K562 (cell line): ENCODE measurements around the gene IL23R. TPM values are rescaled to one million over a fixed set of nuclear protein-coding genes. Genes with fewer than 3 reads are reported as not detected.
"Not testable (repeated sequence)": the region's sequence is repeated elsewhere in the genome, so short reads cannot be mapped to it uniquely, and the experiment has no call there.

Experiments
- ATAC-seq: fragments of 200-7000 bp; cut with Tn5 transposase; 3 replicates; pipeline ENCODE4 v1.9.1; 2020; ENCODE audit warnings: moderate library complexity
- BruUV-seq: library from RNA; stranded (reverse); fragments of 400-500 nt; replicated peaks from 2 replicates; lab custom pipeline; 2021; lab: Mats Ljungman, UMichigan
- CTCF ChIA-PET: fragments of 300-600 bp; formaldehyde crosslinking; extraction: SDS; loops from one replicate; lab custom pipeline; 2021; ENCODE audit warnings: low intra/inter-chr PET ratio; lab: Yijun Ruan, JAX
- POLR2A ChIA-PET: fragments of 300-600, 350-650 bp; sonication (Branson Sonifier 250); formaldehyde crosslinking; extraction: SDS; loops from one replicate; lab custom pipeline; 2021; ENCODE audit warnings: antibody characterized with exemption, inconsistent platforms; lab: Yijun Ruan, JAX
- DNase-seq, 4 experiments: peaks; one replicate each; pipeline versions ENCODE4 v3.0.0 to v3.0.0-alpha.2; 2011 to 2018; ENCODE audit warnings: low spot score in 3 of 4, mixed read lengths in 3 of 4; ENCODE audit errors: extremely low read depth in 1 of 4
- FAIRE-seq: peaks from 2 replicates; lab custom pipeline; 2011; peaks lifted over from hg19 to GRCh38; lab: Jason Lieb, UNC
- H2AFZ ChIP-seq: 2 replicates; pipeline ENCODE4 v1.6.0; 2011; ENCODE audit warnings: low read depth, low read length, control low read depth, inconsistent platforms
- H3K27ac ChIP-seq: fragments of 200-600 bp; 3 replicates; pipeline ENCODE4 v1.8.0; 2011; ENCODE audit warnings: low read depth, mild to moderate bottlenecking, control low read depth, inconsistent platforms, low read length, moderate library complexity, mixed read lengths; ENCODE audit errors: extremely low read depth
- H3K27me3 ChIP-seq, 2 experiments: fragments of 300-600 bp in 1 of 2; 2 replicates in 1 of 2; 3 replicates in 1 of 2; pipeline versions ENCODE4 v1.6.0 to v1.8.0; 2011; ENCODE audit warnings: inconsistent platforms in 2 of 2, low read length in 2 of 2, mild to moderate bottlenecking in 1 of 2, mixed read lengths in 1 of 2, moderate library complexity in 1 of 2; ENCODE audit not compliant: control insufficient read depth in 2 of 2, insufficient read depth in 2 of 2
- H3K36me3 ChIP-seq: fragments of 300-600 bp; 3 replicates; pipeline ENCODE4 v1.8.0; 2011; ENCODE audit warnings: mild to moderate bottlenecking, low read length, inconsistent platforms; ENCODE audit not compliant: control insufficient read depth, insufficient read depth
- H3K4me1 ChIP-seq, 2 experiments: fragments of 200-600 bp in 1 of 2; replicated peaks in 1 of 2; 2 replicates in 1 of 2; 3 replicates in 1 of 2; pipeline versions ENCODE4 v1.5.1 to v1.8.0; 2011; ENCODE audit warnings: inconsistent platforms in 2 of 2, low read length in 2 of 2, mild to moderate bottlenecking in 1 of 2, mixed read lengths in 1 of 2, moderate library complexity in 1 of 2; ENCODE audit not compliant: control insufficient read depth in 2 of 2, insufficient read depth in 2 of 2
- H3K4me2 ChIP-seq: 2 replicates; pipeline ENCODE4 v1.6.1; 2011; ENCODE audit warnings: low read length, control low read depth, inconsistent platforms, mixed read lengths; ENCODE audit not compliant: insufficient read depth
- H3K4me3 ChIP-seq: fragments of 200-600 bp; sonication (generic), shearing (Covaris generic); 2 replicates; pipeline ENCODE4 v1.5.1; 2016; ENCODE audit warnings: control low read depth, inconsistent platforms
- H3K79me2 ChIP-seq: fragments of 200-600 bp; 3 replicates; pipeline ENCODE4 v1.8.0; 2011; ENCODE audit warnings: low read length, inconsistent platforms; ENCODE audit not compliant: control insufficient read depth, insufficient read depth
- H3K9ac ChIP-seq, 2 experiments: 2 replicates each; pipeline versions ENCODE4 v1.6.0 to v1.6.1; 2011; ENCODE audit warnings: low read depth in 2 of 2, low read length in 2 of 2, control low read depth in 1 of 2, inconsistent platforms in 1 of 2, mild to moderate bottlenecking in 1 of 2, mixed read lengths in 1 of 2; ENCODE audit not compliant: insufficient read depth in 1 of 2
- H3K9me1 ChIP-seq: one replicate; pipeline ENCODE4 v1.6.0; 2011; ENCODE audit warnings: inconsistent platforms, mild to moderate bottlenecking, low read length, moderate library complexity; ENCODE audit not compliant: control insufficient read depth, insufficient read depth
- H3K9me3 ChIP-seq: replicated peaks from 2 replicates; pipeline ENCODE4 v1.5.1; 2011; ENCODE audit warnings: low read depth, low read length, inconsistent platforms; ENCODE audit not compliant: control insufficient read depth, insufficient read depth
- H4K20me1 ChIP-seq: replicated peaks from 2 replicates; pipeline ENCODE4 v1.6.1; 2011; ENCODE audit warnings: low read length, inconsistent platforms, mixed read lengths; ENCODE audit not compliant: control insufficient read depth, insufficient read depth
- BCL6 ChIP-seq: fragments of 250-450 bp; sonication (Bioruptor Pico); IDR thresholded peaks from 2 replicates; pipeline ENCODE4 v1.4.0; 2020
- C11orf30 ChIP-seq: fragments of 450-650 bp; IDR thresholded peaks from 2 replicates; pipeline ENCODE4 v1.6.1; 2016; ENCODE audit warnings: low read depth, mild to moderate bottlenecking
- CBFA2T2 ChIP-seq: fragments of 450-650 bp; conservative IDR thresholded peaks from 2 replicates; pipeline ENCODE4 v1.6.1; 2017; ENCODE audit warnings: mild to moderate bottlenecking
- CBFA2T3 ChIP-seq: fragments of 450-650 bp; IDR thresholded peaks from 2 replicates; pipeline ENCODE4 v1.6.1; 2017
- CXXC5 ChIP-seq: fragments of 250-450 bp; sonication (Bioruptor Pico); IDR thresholded peaks from 2 replicates; pipeline ENCODE4 v1.8.0; 2022; ENCODE audit warnings: inconsistent platforms, mild to moderate bottlenecking, moderate library complexity
- ERF ChIP-seq: fragments of 450-650 bp; formaldehyde crosslinking; IDR thresholded peaks from 2 replicates; pipeline ENCODE4 v1.4.0; 2020; ENCODE audit warnings: mild to moderate bottlenecking, mixed read lengths
- GATA2 ChIP-seq: sonication (generic); formaldehyde crosslinking; IDR thresholded peaks from 2 replicates; pipeline ENCODE4 v1.4.0; 2020; ENCODE audit warnings: mild to moderate bottlenecking, missing genetic modification reagents
- HDAC3 ChIP-seq: fragments of 450-650 bp; IDR thresholded peaks from 2 replicates; pipeline ENCODE4 v1.6.1; 2018; ENCODE audit warnings: borderline replicate concordance, mild to moderate bottlenecking, moderate library complexity; ENCODE audit not compliant: partially characterized antibody
- HMBOX1 ChIP-seq: sonication (generic); IDR thresholded peaks from 2 replicates; pipeline ENCODE4 v1.6.1; 2016
- KLF16 ChIP-seq: IDR thresholded peaks from 2 replicates; pipeline ENCODE4 v1.6.1; 2016; ENCODE audit warnings: antibody characterized with exemption
- LEF1 ChIP-seq: fragments of 450-650 bp; IDR thresholded peaks from 2 replicates; pipeline ENCODE4 v1.6.1; 2016; ENCODE audit warnings: mild to moderate bottlenecking
- MAFK ChIP-seq: IDR thresholded peaks from 2 replicates; pipeline ENCODE4 v1.6.1; 2011; ENCODE audit warnings: low read length, improper control_type of control experiment
- MTA2 ChIP-seq: fragments of 450-650 bp; IDR thresholded peaks from 2 replicates; pipeline ENCODE4 v1.6.1; 2016; ENCODE audit warnings: low read depth
- NCOR1 ChIP-seq: fragments of 450-650 bp; IDR thresholded peaks from 2 replicates; pipeline ENCODE4 v1.6.1; 2016; ENCODE audit warnings: mild to moderate bottlenecking, moderate library complexity
- NR2C2 ChIP-seq, 2 experiments: fragments of 200-800 bp in 1 of 2; sonication (Bioruptor generic) in 1 of 2; sonication (generic) in 1 of 2; formaldehyde crosslinking in 1 of 2; IDR thresholded peaks; 2 replicates each; pipeline versions ENCODE4 v1.6.1 to v1.8.0; 2016 to 2022; ENCODE audit warnings: mild to moderate bottlenecking in 1 of 2, missing compliant biosample characterization in 1 of 2, missing genetic modification characterization in 1 of 2, missing genetic modification reagents in 1 of 2
- PML ChIP-seq: IDR thresholded peaks from 2 replicates; pipeline ENCODE4 v1.6.1; 2012; ENCODE audit warnings: low read length, inconsistent platforms
- PREB ChIP-seq: sonication (generic); formaldehyde crosslinking; IDR thresholded peaks from 2 replicates; pipeline ENCODE4 v1.8.1; 2023; ENCODE audit warnings: mild to moderate bottlenecking, missing genetic modification reagents
- SMARCE1 ChIP-seq: fragments of 450-650 bp; IDR thresholded peaks from 2 replicates; pipeline ENCODE4 v1.7.1; 2016; ENCODE audit warnings: mild to moderate bottlenecking
- TAL1 ChIP-seq: fragments of 450-650 bp; IDR thresholded peaks from 2 replicates; pipeline ENCODE4 v1.6.1; 2016; ENCODE audit warnings: mild to moderate bottlenecking
- TCF3 ChIP-seq: sonication (generic); formaldehyde crosslinking; IDR thresholded peaks from 2 replicates; pipeline ENCODE4 v1.4.0; 2020; ENCODE audit warnings: mild to moderate bottlenecking, missing genetic modification reagents
- TRIM24 ChIP-seq, 2 experiments: fragments of 450-650 bp; IDR thresholded peaks; 2 replicates each; pipeline ENCODE4 v1.6.1; 2016
- ZKSCAN1 ChIP-seq: fragments of 150-350 bp; IDR thresholded peaks from 2 replicates; pipeline ENCODE4 v1.6.1; 2016; ENCODE audit warnings: low read depth, low read length
- ZNF146 ChIP-seq: IDR thresholded peaks from one replicate; pipeline ENCODE4 v1.6.1; 2018; ENCODE audit warnings: missing compliant biosample characterization; ENCODE audit not compliant: unreplicated experiment
- ZNF253 ChIP-seq: fragments of 250-450 bp; sonication (Bioruptor Pico); conservative IDR thresholded peaks from 2 replicates; pipeline ENCODE4 v1.6.1; 2021; ENCODE audit warnings: mild to moderate bottlenecking
- ZSCAN29 ChIP-seq: fragments of 450-650 bp; IDR thresholded peaks from 2 replicates; pipeline ENCODE4 v1.6.1; 2017
- WGBS: fragments of 100-300 bp; shearing (Covaris generic); methylation state at CpG from one replicate; pipeline ENCODE4 v1.1.6; 2016; ENCODE audit warnings: low coverage, mixed read lengths; ENCODE audit not compliant: insufficient coverage; ENCODE audit errors: missing lambda C conversion rate; 5-methylcytosine and 5-hydroxymethylcytosine counted together
- in situ Hi-C: fragments of 300-500 bp; cut with MboI; formaldehyde crosslinking; loops from 4 replicates; pipeline ENCODE4 v1.15.0; 2018; ENCODE audit warnings: inconsistent platforms, mixed read lengths
- intact Hi-C: fragments of 100-400 bp; cut with micrococcal nuclease; formaldehyde crosslinking; loops from 2 replicates; pipeline ENCODE4 v1.14.2; 2022
- polyA plus RNA-seq, 8 experiments: library from polyadenylated mRNA; depleted of rRNA in 4 of 8; stranded (reverse) in 5 of 8; unstranded in 3 of 8; fragments of >200 nt; fragmentation: Nextera tagmentation in 2 of 8; fragmentation: Illumina TruSeq in 1 of 8; extraction: Ambion mirVana in 2 of 8; extraction: Trizol in 1 of 8; gene quantifications; 2 replicates each; pipeline versions ENCODE4 v1.2.1 to v1.2.3, GENCODE V29; 2011 to 2014; ENCODE audit warnings: inconsistent platforms in 1 of 8, missing spikeins in 1 of 8
- total RNA-seq, 7 experiments: library from RNA; depleted of rRNA in 6 of 7; stranded (reverse); fragments of >200 nt in 6 of 7; fragmentation: Illumina TruSeq in 2 of 7; extraction: Trizol in 2 of 7; gene quantifications; 2 replicates each; pipeline versions ENCODE4 v1.2.1 to v1.2.3, GENCODE V29; 2011 to 2021; ENCODE audit warnings: low replicate concordance in 1 of 7

IL23R gene
- total and polyA plus RNA-seq, 9 of the 15 experiments (the other 6 are each of a cell fraction or from before 2014, with no cell fraction given) = 4.4 to 52.7 (median 22.8) TPM

GRCh38 chr1:67140460-67140859 is 25.8 kb upstream of the IL23R start (continued):
- TF ChIP-seq PREB (CRISPR knock-in tag) (no peak), ERF (CRISPR knock-in tag) (no peak), ZNF253 (CRISPR knock-in tag) (no peak), ZSCAN29 (no peak), C11orf30 (peak; percentile 57), ZKSCAN1 (no peak), ZNF146 (CRISPR knock-in tag) (no peak), NR2C2 (CRISPR knock-in tag; IDR thresholded peaks at IDR 0.05) (no peak), NR2C2 (tag; IDR thresholded peaks at IDR 0.05) (no peak), MAFK (peak; percentile 5; the same call in 1 of the 2 replicates), BCL6 (CRISPR knock-in tag) (no peak)

GRCh38 chr1:67141832-67142231 is 24.4 kb upstream of the IL23R start:
- H3K4me3 ChIP-seq, H3K36me3 ChIP-seq, H3K9me3 ChIP-seq, H3K9me1 ChIP-seq, H3K79me2 ChIP-seq, H3K27me3 ChIP-seq, H4K20me1 ChIP-seq, BruUV-seq, CTCF ChIA-PET: not testable (repeated sequence)
- POLR2A ChIA-PET = interaction anchor here (0.7 to 1.7 kb wide), 6 partner anchors 11 to 1286 kb away, joined by 3 to 9 read pairs (median 4); partner anchors contain the start of gene IL23R
- DNase-seq (peak in 1 of 4 experiments; percentile 64), ATAC-seq (peak; percentile 48), FAIRE-seq (peak; percentile 52)
- peak overlapping the region; percentile 63 for H3K4me2 ChIP-seq
- H2AFZ ChIP-seq = peak overlapping the region; percentile 73
- peaks cover 4 to 26% of the 10 kb centered on the region in 2 experiments; a peak in 3 of 5 replicates for H3K4me1 ChIP-seq
- in situ Hi-C loops (loop anchor here (10.0 kb wide), 1 partner anchor 363 kb away; no protein-coding TSS in a partner anchor), intact Hi-C loops (loop anchor here (5.0 kb wide), 3 partner anchors 40 to 215 kb away; partner anchors contain the start of gene SLC35D1)
- peak overlapping the region in 1 of 2 experiments; percentile 43; a peak in 2 of 4 replicates for H3K9ac ChIP-seq
- 0% methylated on average over 3 of the region's 3 CpGs for WGBS
- H3K27ac ChIP-seq = peak overlapping the region; percentile 55
- TF ChIP-seq KLF16 = 0 out of 2 replicates have a peak, but pooled peaks have one; percentile 5
- TF ChIP-seq CBFA2T3 = peak; percentile 83
- TF ChIP-seq NCOR1 = peak; percentile 73
- TF ChIP-seq SMARCE1 = peak; percentile 77
- peak; percentile 89 for TF ChIP-seq HMBOX1
- TF ChIP-seq TRIM24 (IDR thresholded peaks at IDR 0.05) = peak in 1 of 2 experiments; percentile 29; a peak in 1 of 4 replicates
- peak; percentile 88 for TF ChIP-seq TCF3 (CRISPR knock-in tag)
- TF ChIP-seq LEF1 = peak; percentile 78
- peak; percentile 79 for TF ChIP-seq TAL1
- peak; percentile 88 for TF ChIP-seq GATA2 (CRISPR knock-in tag)
- peak; percentile 65 for TF ChIP-seq MTA2
- peak; percentile 47 for TF ChIP-seq HDAC3
- peak; percentile 39; the same call in 1 of the 2 replicates for TF ChIP-seq PML
- peak; percentile 16; the same call in 1 of the 2 replicates for TF ChIP-seq CXXC5 (CRISPR knock-in tag)
- peak; percentile 77 for TF ChIP-seq CBFA2T2
